22Rv1 (cell line): Measurements from ENCODE around the gene SNW1.

Experiments used
- CTCF ChIP-seq: fragments of 450-650 bp; IDR thresholded peaks from 2 replicates; pipeline ENCODE4 v1.5.1; 2017; ENCODE audit warnings: mild to moderate bottlenecking
- ZFX ChIP-seq: fragments of 450-650 bp; IDR thresholded peaks from 2 replicates; pipeline ENCODE4 v1.6.1; 2017; ENCODE audit warnings: antibody characterized with exemption, borderline replicate concordance

GRCh38 chr14:77752266-77752665 lies 8.7 kb downstream of the SNW1 start:
- no peak for TF ChIP-seq CTCF
- TF ChIP-seq ZFX, result no peak
